Measurements from ENCODE around the gene CXCL17. TPM values are rescaled to one million over a fixed set of nuclear protein-coding genes. Genes with fewer than 3 reads are reported as not detected.
A peak's percentile ranks its signal among the peaks of the same experiment; 100 is the strongest.

CXCL17 gene
- total RNA-seq, 1 experiment from 2014 or later: 0.32 TPM

GRCh38 chr19:42468273-42468796 is 25.6 kb upstream of the CXCL17 start:
- Histone ChIP-seq H3K9me2 (ENCODE audit: insufficient read depth) (no peaks in the 10 kb centered on the region), H4K20me1 (ENCODE audit: insufficient read depth) (no peaks in the 10 kb centered on the region), H2AFZ (ENCODE audit: low read depth, low read length, poor library complexity, severe bottlenecking) (peak overlapping the region; percentile 68), H3K4me1 (ENCODE audit: control insufficient read depth in 1 of 2, insufficient read depth in 2 of 2, low read length in 2 of 2) (peaks cover 36 to 55% of the 10 kb centered on the region in 2 experiments), H3K27ac (ENCODE audit: low read depth, low read length) (peak overlapping the region; percentile 23; the same call in 1 of the 2 replicates), H3K9ac (ENCODE audit: low read length) (0 out of 2 replicates have a peak overlapping the region, but pooled peaks have one; percentile 16), H3K9me3 (ENCODE audit: control insufficient read depth in 1 of 2, insufficient read depth in 1 of 2, low read depth in 1 of 2, low read length in 2 of 2) (no peaks in the 10 kb centered on the region), H3K4me2 (ENCODE audit: low read length) (peak overlapping the region; percentile 80), H3K79me2 (ENCODE audit: insufficient read depth, low read length) (no peaks in the 10 kb centered on the region), H3K4me3 (replicated peaks in 1 of 2; ENCODE audit: low read depth in 1 of 2, low read length in 2 of 2) (peak overlapping the region in 1 of 2 experiments; percentile 37; a peak in 2 of 4 replicates), H3K36me3 (ENCODE audit: control insufficient read depth in 1 of 2, insufficient read depth in 2 of 2, low read length in 2 of 2) (no peaks in the 10 kb centered on the region), H3K27me3 (ENCODE audit: insufficient read depth, low read length) (no peaks in the 10 kb centered on the region)
- ChIA-PET RAD21 (ENCODE audit: low non-redundant PET in 1 of 2, low total read pairs in 2 of 2, uncharacterized antibody in 2 of 2, unreplicated experiment in 2 of 2) (no interaction called here), CTCF (interaction anchor here (0.7 kb wide), 1 partner anchor 28 kb away, joined by 3 read pairs; no protein-coding TSS in a partner anchor), POLR2A (no interaction called here)
- ATAC-seq (peak; percentile 90), DNase-seq (ENCODE audit: low read depth, low spot score) (peak; percentile 64)
- intact Hi-C loops (cut with micrococcal nuclease): no loop called here
- BruUV-seq (replicated peaks): no TSS peak
- no peak for TF ChIP-seq ZBTB33 (IDR thresholded peaks at IDR 0.05; ENCODE audit: extremely low read depth, insufficient replicate concordance, low read length)
- TF ChIP-seq EZH2 (IDR thresholded peaks at IDR 0.05): no peak
- TF ChIP-seq CBX3 (IDR thresholded peaks at IDR 0.05; ENCODE audit: low read depth): peak; percentile 76; the same call in 1 of the 2 replicates
- peak; percentile 79 for TF ChIP-seq FOSL1 (IDR thresholded peaks at IDR 0.05; ENCODE audit: low read depth)
- TF ChIP-seq SP1 (IDR thresholded peaks at IDR 0.05; ENCODE audit: low read depth): peak; percentile 52; the same call in 1 of the 2 replicates
- TF ChIP-seq JUND (IDR thresholded peaks at IDR 0.05): peak; percentile 76
- peak; percentile 51; the same call in 1 of the 2 replicates for TF ChIP-seq MAX (IDR thresholded peaks at IDR 0.05)

All from HCT116 (cell line).